OCI-LY7 (cell line): Measurements from ENCODE around the gene SPO11. TPM values are rescaled to one million over a fixed set of nuclear protein-coding genes. Genes with fewer than 3 reads are reported as not detected.

Experiments
- BruUV-seq: library from RNA; stranded (reverse); fragments of 400-500 nt; replicated peaks from 2 replicates; lab custom pipeline; 2021; lab: Mats Ljungman, UMichigan
- CTCF ChIA-PET: fragments of 300-600 bp; sonication (Branson Sonifier 250); formaldehyde crosslinking; loops from one replicate; lab custom pipeline; 2022; ENCODE audit warnings: antibody characterized with exemption; ENCODE audit not compliant: unreplicated experiment; lab: Charles Lee
- POLR2A ChIA-PET: fragments of 300-600 bp; sonication (Branson Sonifier 250); formaldehyde crosslinking; loops from one replicate; lab custom pipeline; 2022; ENCODE audit warnings: antibody characterized with exemption; lab: Charles Lee
- DNase-seq: peaks from one replicate; pipeline ENCODE4 v3.0.0-alpha.2; 2015; ENCODE audit warnings: low spot score
- H2AFZ ChIP-seq: fragments of 200-600 bp; sonication (generic), shearing (Covaris generic); 2 replicates; pipeline ENCODE4 v1.6.1; 2014; ENCODE audit warnings: mild to moderate bottlenecking, antibody characterized with exemption, low read length, moderate library complexity
- H3K27ac ChIP-seq: fragments of 200-600 bp; sonication (generic); 2 replicates; pipeline ENCODE4 v1.5.1; 2014; ENCODE audit warnings: mixed run types, low read depth, mild to moderate bottlenecking, moderate library complexity, low read length, inconsistent platforms; ENCODE audit not compliant: poor library complexity, severe bottlenecking
- H3K36me3 ChIP-seq: fragments of 200-600 bp; sonication (generic); 2 replicates; pipeline ENCODE4 v1.6.1; 2014; ENCODE audit warnings: mild to moderate bottlenecking, antibody characterized with exemption, low read length, moderate library complexity, mixed read lengths; ENCODE audit not compliant: insufficient read depth
- H3K4me1 ChIP-seq: fragments of 200-600 bp; sonication (generic); 2 replicates; pipeline ENCODE4 v1.5.1; 2014; ENCODE audit warnings: mild to moderate bottlenecking, low read length; ENCODE audit not compliant: insufficient read depth, poor library complexity, severe bottlenecking
- H3K4me2 ChIP-seq: fragments of 200-600 bp; sonication (generic); 2 replicates; pipeline ENCODE4 v1.6.1; 2014; ENCODE audit warnings: mild to moderate bottlenecking, low read length
- H3K4me3 ChIP-seq: fragments of 200-600 bp; sonication (generic); 2 replicates; pipeline ENCODE4 v1.5.1; 2014; ENCODE audit warnings: mild to moderate bottlenecking, low read depth, low read length; ENCODE audit not compliant: poor library complexity, severe bottlenecking
- H3K79me2 ChIP-seq: fragments of 200-600 bp; sonication (generic); 2 replicates; pipeline ENCODE4 v1.6.1; 2016; ENCODE audit warnings: low read depth, mild to moderate bottlenecking, low read length, moderate library complexity, mixed read lengths; ENCODE audit not compliant: insufficient read depth
- H3K9me2 ChIP-seq: fragments of 200-600 bp; sonication (generic); 2 replicates; pipeline ENCODE4 v1.6.1; 2016; ENCODE audit warnings: mild to moderate bottlenecking, low read length, mixed read lengths; ENCODE audit not compliant: insufficient read depth
- H3K9me3 ChIP-seq: fragments of 200-600 bp; sonication (generic); 2 replicates; pipeline ENCODE4 v1.6.1; 2014; ENCODE audit warnings: mild to moderate bottlenecking, mixed run types, low read length, mixed read lengths
- H4K20me1 ChIP-seq: fragments of 200-600 bp; sonication (generic); 2 replicates; pipeline ENCODE4 v1.6.1; 2014; ENCODE audit warnings: mild to moderate bottlenecking, antibody characterized with exemption, low read length, moderate library complexity, mixed read lengths; ENCODE audit not compliant: insufficient read depth
- EZH2phosphoT487 ChIP-seq: fragments of 200-600 bp; sonication (generic); IDR thresholded peaks from 2 replicates; pipeline ENCODE4 v1.6.1; 2018; ENCODE audit warnings: low read depth, borderline replicate concordance, mild to moderate bottlenecking, mixed run types, antibody characterized with exemption, low read length, moderate library complexity, mixed read lengths
- intact Hi-C: fragments of 100-400 bp; cut with micrococcal nuclease; formaldehyde crosslinking; loops from one replicate; pipeline ENCODE4 v1.10.0; 2022; ENCODE audit not compliant: unreplicated experiment
- total RNA-seq, 2 experiments: library from RNA; depleted of rRNA in 1 of 2; stranded (reverse); fragments of >200 nt in 1 of 2; shearing (Covaris generic) in 1 of 2; gene quantifications; 2 replicates each; pipeline ENCODE4 v1.2.3, GENCODE V29; 2014 to 2022
- TF ChIP-seq, protein P1 (sequence below): fragments of 200-600 bp; sonication (generic); conservative IDR thresholded peaks from 2 replicates; pipeline ENCODE4 v1.5.1; 2014; ENCODE audit warnings: mild to moderate bottlenecking, antibody characterized with exemption, low read length, moderate library complexity, mixed read lengths

The SPO11 gene
- total RNA-seq, 2 experiments from 2014 or later = not detected

GRCh38 chr20:57387463-57387862, 57.9 kb downstream of the SPO11 start:
- Histone ChIP-seq H3K27ac (no peak overlapping the region), H3K79me2 (peaks cover 6% of the 10 kb centered on the region), H4K20me1 (peaks cover 4% of the 10 kb centered on the region; the same call in 1 of the 2 replicates), H2AFZ (no peak overlapping the region), H3K4me1 (peaks cover 50% of the 10 kb centered on the region), H3K36me3 (peaks cover 15% of the 10 kb centered on the region), H3K4me3 (no peak overlapping the region), H3K4me2 (no peak overlapping the region), H3K9me2 (no peaks in the 10 kb centered on the region), H3K9me3 (no peaks in the 10 kb centered on the region)
- POLR2A ChIA-PET = interaction anchor here (0.5 to 4.2 kb wide), 3 partner anchors 11 to 206 kb away, joined by 3 to 21 read pairs (median 3); no protein-coding TSS in a partner anchor
- CTCF ChIA-PET = interaction anchor here (1.0 kb wide), 1 partner anchor 106 kb away, joined by 3 read pairs; no protein-coding TSS in a partner anchor
- no peak for DNase-seq
- intact Hi-C loops = no loop called here
- no TSS peak for BruUV-seq
- no peak for TF ChIP-seq EZH2phosphoT487
- TF ChIP-seq, protein P1, sequence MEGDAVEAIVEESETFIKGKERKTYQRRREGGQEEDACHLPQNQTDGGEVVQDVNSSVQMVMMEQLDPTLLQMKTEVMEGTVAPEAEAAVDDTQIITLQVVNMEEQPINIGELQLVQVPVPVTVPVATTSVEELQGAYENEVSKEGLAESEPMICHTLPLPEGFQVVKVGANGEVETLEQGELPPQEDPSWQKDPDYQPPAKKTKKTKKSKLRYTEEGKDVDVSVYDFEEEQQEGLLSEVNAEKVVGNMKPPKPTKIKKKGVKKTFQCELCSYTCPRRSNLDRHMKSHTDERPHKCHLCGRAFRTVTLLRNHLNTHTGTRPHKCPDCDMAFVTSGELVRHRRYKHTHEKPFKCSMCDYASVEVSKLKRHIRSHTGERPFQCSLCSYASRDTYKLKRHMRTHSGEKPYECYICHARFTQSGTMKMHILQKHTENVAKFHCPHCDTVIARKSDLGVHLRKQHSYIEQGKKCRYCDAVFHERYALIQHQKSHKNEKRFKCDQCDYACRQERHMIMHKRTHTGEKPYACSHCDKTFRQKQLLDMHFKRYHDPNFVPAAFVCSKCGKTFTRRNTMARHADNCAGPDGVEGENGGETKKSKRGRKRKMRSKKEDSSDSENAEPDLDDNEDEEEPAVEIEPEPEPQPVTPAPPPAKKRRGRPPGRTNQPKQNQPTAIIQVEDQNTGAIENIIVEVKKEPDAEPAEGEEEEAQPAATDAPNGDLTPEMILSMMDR = no peak

DNA sequence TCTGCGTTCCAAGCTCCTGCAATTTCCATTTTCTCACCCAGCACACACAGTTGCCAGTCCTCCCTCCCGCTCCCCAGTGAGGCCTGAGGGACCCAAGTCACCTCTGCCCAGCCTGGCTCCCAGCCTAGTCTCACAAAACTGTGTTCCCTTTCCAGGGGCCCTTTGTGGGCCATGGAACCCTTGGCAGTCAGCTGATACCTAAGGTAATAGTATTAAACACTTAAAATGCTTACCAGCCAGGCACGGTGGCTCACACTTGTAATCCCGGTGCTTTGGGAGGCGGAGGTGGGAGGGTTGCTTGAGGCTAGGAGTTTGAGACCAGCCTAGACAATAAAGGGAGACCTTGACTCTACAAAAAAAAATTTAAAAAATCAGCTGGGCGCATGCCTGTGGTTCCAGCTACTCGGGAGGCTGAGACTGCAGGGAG, 58.4 kb downstream of the SPO11 start:
- H3K4me3 ChIP-seq = no peak overlapping the region
- no peak overlapping the region for H2AFZ ChIP-seq
- H3K27ac ChIP-seq = no peak overlapping the region
- peaks cover 11% of the 10 kb centered on the region for H3K79me2 ChIP-seq
- ChIA-PET POLR2A (interaction anchor here (0.5 to 4.2 kb wide), 3 partner anchors 11 to 205 kb away, joined by 3 to 21 read pairs (median 3); no protein-coding TSS in a partner anchor), CTCF (interaction anchor here (0.6 to 1.0 kb wide), 2 partner anchors 105 to 204 kb away, joined by 3 read pairs; no protein-coding TSS in a partner anchor)
- DNase-seq = no peak
- peaks cover 15% of the 10 kb centered on the region for H3K36me3 ChIP-seq
- peaks cover 8% of the 10 kb centered on the region for H4K20me1 ChIP-seq
- peaks cover 47% of the 10 kb centered on the region for H3K4me1 ChIP-seq
- H3K9me2 ChIP-seq = no peaks in the 10 kb centered on the region
- BruUV-seq = no TSS peak
- H3K9me3 ChIP-seq = no peaks in the 10 kb centered on the region
- intact Hi-C loops = no loop called here
- TF ChIP-seq, protein P1 = no peak
- TF ChIP-seq EZH2phosphoT487 = no peak
- H3K4me2 ChIP-seq = no peak overlapping the region
